Muscle of back (tissue), 11 donors: Measurements from ENCODE around the gene TMPRSS4. TPM values are rescaled to one million over a fixed set of nuclear protein-coding genes. Genes with fewer than 3 reads are reported as not detected.
"Not testable (repeated sequence)": the region's sequence is repeated elsewhere in the genome, so short reads cannot be mapped to it uniquely, and the experiment has no call there.

Experiments
- DNase-seq, 3 donors: peaks; one replicate each; pipeline versions ENCODE4 v3.0.0 to v3.0.0-alpha.2; 2013
- polyA plus RNA-seq, 10 donors: library from polyadenylated mRNA; unstranded; fragments of 120-200 nt; gene quantifications; one replicate each; pipeline ENCODE4 v1.2.1, GENCODE V29; 2013; ENCODE audit not compliant: insufficient read length in 10 of 10

The TMPRSS4 gene
- polyA plus RNA-seq, 10 donors = 0.04 to 1.3 (median 0.14) TPM

- DNase-seq = no peak
These were observed 20.9 kb upstream of the TMPRSS4 start for GRCh38 chr11:118055966-118056365.

GRCh38 chr11:118056806-118057205 is 20.1 kb upstream of the TMPRSS4 start:
- DNase-seq = no peak

GRCh38 chr11:118057251-118058145 is 19.4 kb upstream of the TMPRSS4 start:
- no peak for DNase-seq

- no peak for DNase-seq
These were observed 18.3 kb upstream of the TMPRSS4 start for GRCh38 chr11:118058311-118059245.

- no peak for DNase-seq
These were observed 17.5 kb upstream of the TMPRSS4 start for GRCh38 chr11:118059246-118059940.

GRCh38 chr11:118060081-118060661 is 16.7 kb upstream of the TMPRSS4 start:
- no peak for DNase-seq

GRCh38 chr11:118060869-118061268 is 16.0 kb upstream of the TMPRSS4 start:
- peak in 1 of 3 donors; percentile 21 for DNase-seq

- DNase-seq = no peak
These were observed 15.2 kb upstream of the TMPRSS4 start for GRCh38 chr11:118061586-118062125.

GRCh38 chr11:118062181-118062580 is 14.7 kb upstream of the TMPRSS4 start:
- not testable (repeated sequence) for DNase-seq

- not testable (repeated sequence) for DNase-seq
These were observed 14.2 kb upstream of the TMPRSS4 start for GRCh38 chr11:118062631-118063030.

- no peak for DNase-seq
These were observed 11.9 kb upstream of the TMPRSS4 start for GRCh38 chr11:118064956-118065355.

- DNase-seq = no peak
These were observed 11.5 kb upstream of the TMPRSS4 start for GRCh38 chr11:118065384-118065783.

GRCh38 chr11:118067006-118067405 is 9.9 kb upstream of the TMPRSS4 start:
- no peak for DNase-seq

GRCh38 chr11:118068206-118068944 is 8.5 kb upstream of the TMPRSS4 start:
- DNase-seq = peak in 1 of 3 donors; percentile 49

- no peak for DNase-seq
These were observed 7.8 kb upstream of the TMPRSS4 start for GRCh38 chr11:118068945-118069612.

- no peak for DNase-seq
These were observed 5.4 kb upstream of the TMPRSS4 start for GRCh38 chr11:118071416-118072030.

GRCh38 chr11:118073554-118073953 is 3.3 kb upstream of the TMPRSS4 start:
- DNase-seq = no peak

- no peak for DNase-seq
These were observed 2.7 kb upstream of the TMPRSS4 start for GRCh38 chr11:118074091-118074685.

- no peak for DNase-seq
These were observed 2.1 kb upstream of the TMPRSS4 start for GRCh38 chr11:118074785-118075184.
